Gastroesophageal sphincter (tissue), 3 donors: ENCODE data around the gene WDR45B.

Experiments
- CTCF ChIP-seq, 4 experiments: fragments of 200-600 bp in 2 of 4; fragments of 450-650 bp in 2 of 4; sonication (generic) in 1 of 4; IDR thresholded peaks; one replicate each; pipeline ENCODE4 v1.5.1; 2017 to 2019; ENCODE audit warnings: antibody characterized with exemption in 4 of 4, mild to moderate bottlenecking in 2 of 4, moderate library complexity in 2 of 4
- EP300 ChIP-seq: sonication (generic); formaldehyde crosslinking; IDR thresholded peaks from one replicate; pipeline ENCODE4 v1.6.1; 2017; ENCODE audit warnings: antibody characterized with exemption, mild to moderate bottlenecking
- POLR2A ChIP-seq, 2 donors: fragments of 450-650 bp; IDR thresholded peaks; one replicate each; pipeline ENCODE4 v1.6.1; 2017; ENCODE audit warnings: antibody characterized with exemption in 2 of 2, mild to moderate bottlenecking in 2 of 2, moderate library complexity in 1 of 2

GRCh38 chr17:82604532-82604931 is 43.7 kb downstream of the WDR45B start:
- no peak for TF ChIP-seq CTCF (IDR thresholded peaks at IDR 0.05)
- TF ChIP-seq POLR2A (IDR thresholded peaks at IDR 0.05): no peak
- TF ChIP-seq EP300: no peak
